Left hindlimb (tissue), 1 donor: ENCODE results near the gene SCO2.

Experiments
- DNase-seq: peaks from one replicate; pipeline ENCODE4 v3.0.0-alpha.2; 2018

The SCO2 gene

DNA sequence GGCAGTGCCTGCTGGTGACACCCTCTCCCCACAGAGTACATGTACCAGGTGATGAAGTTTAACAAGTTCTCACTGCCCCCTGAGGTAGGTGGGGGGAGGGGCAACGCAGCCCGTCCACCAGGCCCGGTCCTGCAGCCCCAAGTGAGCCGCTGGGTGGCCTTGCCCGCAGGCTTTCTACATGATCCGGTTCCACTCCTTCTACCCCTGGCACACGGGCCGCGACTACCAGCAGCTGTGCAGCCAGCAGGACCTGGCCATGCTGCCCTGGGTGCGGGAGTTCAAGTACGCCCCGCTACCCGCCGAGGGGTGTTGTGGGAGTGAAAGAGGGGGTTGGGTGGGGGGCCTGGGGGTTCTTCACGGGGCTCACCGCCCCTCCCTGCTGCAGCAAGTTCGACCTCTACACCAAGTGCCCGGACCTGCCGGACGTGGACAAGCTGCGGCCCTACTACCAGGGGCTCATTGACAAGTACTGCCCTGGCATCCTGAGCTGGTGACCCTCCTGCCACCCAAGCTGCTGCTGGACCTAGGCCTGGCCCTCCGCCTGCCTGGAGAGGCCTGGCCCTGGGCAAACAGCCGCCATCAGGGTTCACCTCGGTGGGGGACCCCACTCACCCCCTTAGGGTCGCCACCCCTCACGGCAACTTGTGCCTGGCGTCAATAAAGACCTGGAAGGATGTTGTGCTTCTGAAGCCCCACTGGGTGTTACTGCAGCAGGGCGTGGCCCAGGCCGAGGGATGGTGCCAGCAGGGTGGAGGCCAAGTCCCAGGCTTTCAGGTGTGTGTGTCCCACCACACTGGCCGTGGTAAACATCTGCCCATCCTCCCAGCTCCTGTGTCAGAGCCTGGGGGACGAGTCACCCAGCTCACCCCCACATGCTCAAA, 35.8 kb downstream of the SCO2 start:
- DNase-seq = no peak

DNA sequence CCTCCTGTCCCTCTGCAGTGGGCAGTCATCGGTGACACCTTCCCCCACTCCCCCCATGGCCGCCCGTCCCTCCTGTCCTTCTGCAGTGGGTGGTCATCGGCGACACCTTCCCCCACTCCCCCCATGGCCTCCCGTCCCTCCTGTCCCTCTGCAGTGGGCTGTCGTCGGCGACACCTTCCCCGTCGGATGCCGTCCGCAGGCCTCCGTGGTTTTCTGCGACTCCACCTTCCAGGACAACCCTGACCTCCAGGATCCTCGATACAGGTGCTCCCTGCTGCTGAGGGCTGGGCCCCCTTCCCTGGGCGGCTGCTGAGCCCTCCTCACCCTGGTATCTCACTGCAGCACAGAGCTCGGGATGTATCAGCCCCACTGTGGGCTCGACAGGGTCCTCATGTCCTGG, 36.5 kb downstream of the SCO2 start:
- no peak for DNase-seq

GRCh38 chr22:50488006-50488677, 37.3 kb downstream of the SCO2 start:
- no peak for DNase-seq

- DNase-seq = peak; percentile 20
Observed at GRCh38 chr22:50487290-50488005, 38.0 kb downstream of the SCO2 start.

DNA sequence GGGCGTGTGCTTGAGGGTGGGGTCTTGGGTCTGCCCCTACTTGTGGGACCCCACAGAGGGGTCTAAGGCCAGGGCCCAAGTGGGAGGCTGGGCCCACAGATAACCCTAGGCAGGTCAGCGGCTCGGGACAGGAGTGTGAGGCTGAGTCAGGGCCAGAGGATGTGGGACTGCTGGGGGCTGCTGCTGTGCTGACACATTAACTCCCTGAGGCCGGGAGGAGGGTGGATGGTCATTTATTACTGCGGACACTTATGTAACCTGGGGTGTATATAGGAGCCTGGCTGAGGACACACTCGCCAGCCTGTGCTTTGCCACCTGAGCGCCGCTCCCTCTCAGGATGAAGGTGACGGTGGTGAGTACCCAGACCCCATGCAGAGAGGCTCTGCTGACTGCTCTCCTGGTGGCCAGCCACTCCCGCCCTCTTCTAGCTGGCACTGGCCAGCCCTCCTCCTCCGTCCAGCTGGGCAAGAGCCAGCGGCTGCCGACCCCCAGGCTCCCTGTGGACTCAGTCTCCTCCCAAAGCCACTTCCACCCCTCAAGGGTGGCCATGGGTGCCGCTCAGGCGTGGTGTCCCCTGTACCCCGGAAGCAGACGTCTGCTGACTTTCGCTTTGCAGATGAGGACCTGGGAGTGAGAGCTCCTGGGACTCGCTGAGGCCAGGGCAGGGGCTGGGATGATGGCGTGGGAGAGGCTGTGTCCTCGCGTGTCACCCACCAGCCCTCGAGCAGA, 38.7 kb downstream of the SCO2 start, which contains the start of gene MIOX:
MIOX (plus strand) TSS at position 299 of the 729 bp plus-strand sequence; CDS start at position 338, 39 bp downstream.
- no peak for DNase-seq

GRCh38 chr22:50485221-50486131, 39.9 kb downstream of the SCO2 start:
- DNase-seq = no peak

DNA sequence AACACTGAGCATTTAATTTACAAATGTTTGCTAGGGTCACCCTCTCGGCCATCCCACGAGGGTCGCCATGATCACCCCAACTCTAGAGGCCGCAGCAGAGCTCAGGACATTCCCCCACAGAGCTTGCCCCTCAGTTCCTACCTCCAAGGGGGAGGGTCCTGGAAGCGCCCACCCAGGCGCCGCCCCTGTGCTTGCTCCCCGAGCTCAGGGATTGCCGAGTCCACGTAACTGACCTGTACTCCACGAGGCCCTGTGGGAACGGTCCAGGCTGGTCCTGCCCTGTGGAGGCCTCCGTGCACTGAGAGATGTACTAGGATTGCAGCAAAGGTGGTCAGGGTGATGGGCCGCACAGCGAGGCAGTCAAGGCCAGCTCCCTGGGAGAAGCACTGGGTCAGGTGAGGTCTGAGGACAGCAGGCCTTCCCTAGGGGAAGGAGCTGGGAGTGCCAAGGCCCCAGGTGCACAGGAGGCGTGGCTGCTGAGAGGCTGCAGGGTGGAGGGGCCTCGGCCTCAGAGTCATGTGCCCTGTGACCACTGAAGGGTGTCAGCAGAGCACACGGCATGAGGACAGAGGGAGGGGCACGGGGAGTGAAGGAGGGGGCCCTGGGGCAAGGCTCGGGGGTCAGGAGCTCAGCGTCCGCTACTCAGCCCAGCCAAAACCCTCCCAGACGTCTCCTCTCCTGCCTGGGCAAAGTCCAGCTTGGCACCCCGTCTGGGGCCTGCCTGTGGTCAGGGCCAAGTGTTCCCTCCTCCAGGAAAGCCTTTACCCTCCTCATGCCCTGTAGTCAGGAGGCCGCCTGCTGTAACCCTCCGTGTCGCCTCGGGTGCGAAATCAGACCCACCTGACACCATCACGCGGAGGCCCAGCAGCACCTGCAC, 41.2 kb downstream of the SCO2 start:
- no peak for DNase-seq

- no peak for DNase-seq
Observed at GRCh38 chr22:50483556-50483955, 41.8 kb downstream of the SCO2 start.

GRCh38 chr22:50483106-50483505, 42.3 kb downstream of the SCO2 start:
- no peak for DNase-seq

GRCh38 chr22:50482107-50483074, 43.0 kb downstream of the SCO2 start:
- no peak for DNase-seq

- no peak for DNase-seq
Observed at GRCh38 chr22:50481440-50482106, 43.8 kb downstream of the SCO2 start, which contains the start of gene ADM2. Gene ADM2 (plus strand): TSS chr22:50481543. CDS start chr22:50481848, 305 bp downstream.

GRCh38 chr22:50481045-50481439, 44.4 kb downstream of the SCO2 start:
- no peak for DNase-seq

- no peak for DNase-seq
Observed at GRCh38 chr22:50479721-50480120, 45.7 kb downstream of the SCO2 start.

DNA sequence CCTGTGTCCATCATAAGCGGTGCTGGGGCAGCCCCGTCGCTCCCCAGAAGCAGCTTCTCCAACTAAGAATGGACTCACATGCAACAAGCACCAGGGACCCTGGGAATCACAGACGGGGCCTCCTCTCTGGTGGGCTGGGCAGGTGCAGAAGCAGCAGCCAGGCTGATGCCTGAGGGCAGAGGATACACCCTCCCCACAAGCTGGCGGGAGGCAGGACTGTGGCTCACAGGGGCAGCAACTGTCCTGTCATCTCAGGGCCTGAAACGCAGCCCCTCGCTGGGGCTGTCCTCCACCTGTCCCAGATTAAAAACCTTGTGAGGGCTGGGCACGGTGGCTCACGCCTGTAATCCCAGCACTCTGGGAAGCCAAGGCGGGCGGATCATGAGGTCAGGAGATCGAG, 47.5 kb downstream of the SCO2 start:
- no peak for DNase-seq

DNA sequence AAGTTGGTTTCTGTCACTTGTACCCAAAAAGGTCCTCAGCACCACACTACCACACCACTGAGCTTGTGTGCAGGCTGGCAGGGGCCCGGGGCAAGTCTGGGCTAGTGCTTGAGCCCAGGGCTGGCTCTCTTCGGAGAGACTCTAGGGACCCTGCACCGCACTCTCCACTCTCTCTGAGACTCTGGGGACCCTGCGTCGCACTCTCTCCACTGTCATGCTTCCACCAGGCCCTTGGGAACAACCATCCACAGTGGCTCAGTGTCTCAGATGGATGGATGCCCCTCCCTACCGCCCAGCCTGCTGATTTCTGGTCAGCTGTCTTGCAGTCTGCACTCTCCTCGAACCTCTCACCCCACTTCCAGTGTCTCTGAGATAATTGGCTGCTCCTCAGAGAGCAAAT, 48.5 kb downstream of the SCO2 start:
- DNase-seq = no peak

- no peak for DNase-seq
Observed at GRCh38 chr22:50475652-50476002, 49.8 kb downstream of the SCO2 start.

DNA sequence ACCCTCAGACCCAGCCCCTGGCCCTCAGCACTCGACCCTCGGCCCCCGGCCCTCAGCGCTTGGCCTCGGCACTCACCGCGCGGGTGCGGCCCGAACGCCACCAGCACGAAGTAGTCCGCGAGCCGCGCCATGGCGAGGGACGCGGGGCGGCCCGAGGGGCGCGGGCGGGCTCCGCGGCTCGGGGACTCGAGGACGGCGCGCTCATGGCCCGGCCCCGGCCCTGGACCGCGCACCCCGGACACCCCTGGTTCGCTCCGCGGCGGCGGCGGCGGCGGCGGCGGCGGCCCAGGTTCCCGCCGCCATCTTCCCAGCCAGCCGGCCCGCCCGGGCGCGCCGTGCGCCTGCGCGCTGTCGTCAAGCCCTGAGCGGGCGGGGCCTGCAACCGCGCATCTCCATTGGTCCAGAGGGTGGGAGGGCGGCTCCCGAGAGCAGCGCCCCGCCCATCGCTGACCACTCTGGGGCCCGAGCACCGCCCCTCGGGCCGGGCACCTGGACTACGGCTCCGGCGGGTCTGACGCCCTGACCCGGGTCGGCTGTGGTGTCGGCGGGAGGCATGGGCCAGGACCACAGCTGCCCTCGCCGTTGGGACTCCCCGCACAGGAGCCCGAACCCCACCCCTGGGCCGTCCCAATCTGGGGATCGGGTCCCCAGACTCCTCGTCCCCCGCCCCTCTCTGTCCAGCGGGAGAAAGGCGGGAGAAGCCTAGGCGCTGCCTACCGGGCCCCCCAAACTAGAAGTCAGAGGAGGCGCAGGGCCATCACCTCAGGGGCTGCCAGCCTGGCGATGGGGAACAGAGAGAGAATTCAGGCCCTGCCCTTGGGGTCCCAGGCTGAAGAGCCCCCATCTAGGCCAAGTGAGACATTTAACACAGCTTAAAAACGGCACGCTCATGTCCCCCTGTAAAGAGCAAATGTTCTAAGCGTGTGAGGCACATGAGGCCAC, 50.4 kb downstream of the SCO2 start, which contains the start of gene SBF1:
SBF1 (minus strand) TSS at position 326 of the 942 bp plus-strand sequence; CDS start at position 131, 195 bp downstream.
- DNase-seq = peak; percentile 92
